ENCODE data around the gene TCF21.
"Not testable (repeated sequence)": the region's sequence is repeated elsewhere in the genome, so short reads cannot be mapped to it uniquely, and the experiment has no call there.

TCF21 gene

GRCh38 chr6:133890711-133891148 lies 1.8 kb downstream of the TCF21 start:
- DNase-seq = no peak

DNA sequence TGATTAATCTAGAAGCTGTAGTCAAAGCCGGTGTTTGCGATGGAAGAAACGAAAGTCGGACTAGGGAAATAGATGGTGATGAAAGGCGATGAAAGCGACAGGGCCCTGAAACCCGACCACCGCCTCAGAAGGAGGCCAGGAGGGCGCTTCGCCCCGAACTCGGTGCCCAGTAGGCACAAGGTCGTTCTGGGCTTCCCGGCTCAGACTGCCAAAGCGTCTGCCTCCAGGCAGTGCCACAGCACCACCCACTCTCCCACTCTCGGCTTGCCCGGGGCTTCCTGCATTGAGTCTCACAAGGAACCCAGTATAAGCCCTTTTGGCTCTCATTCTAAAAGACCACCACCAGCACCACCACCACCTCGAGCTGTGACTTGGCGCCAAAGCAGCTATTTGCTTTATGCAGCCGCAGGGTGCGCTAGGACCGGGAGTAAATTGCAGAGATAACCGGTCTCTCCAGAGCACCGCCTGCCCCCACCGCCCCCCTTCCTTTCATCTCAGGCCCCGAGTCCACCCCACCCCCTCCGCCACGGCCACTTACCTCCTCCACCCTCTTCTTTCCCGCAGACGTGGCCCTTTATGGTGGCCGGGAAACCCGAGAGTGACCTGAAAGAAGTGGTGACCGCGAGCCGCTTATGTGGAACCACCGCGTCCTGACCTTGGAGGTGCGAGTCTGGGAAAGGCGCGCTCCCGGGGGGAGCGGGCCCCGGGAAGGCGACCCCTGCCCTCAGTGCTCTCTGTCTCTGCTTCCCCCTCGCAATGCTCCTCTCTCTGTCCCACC lies 2.4 kb downstream of the TCF21 start:
- DNase-seq = no peak

DNA sequence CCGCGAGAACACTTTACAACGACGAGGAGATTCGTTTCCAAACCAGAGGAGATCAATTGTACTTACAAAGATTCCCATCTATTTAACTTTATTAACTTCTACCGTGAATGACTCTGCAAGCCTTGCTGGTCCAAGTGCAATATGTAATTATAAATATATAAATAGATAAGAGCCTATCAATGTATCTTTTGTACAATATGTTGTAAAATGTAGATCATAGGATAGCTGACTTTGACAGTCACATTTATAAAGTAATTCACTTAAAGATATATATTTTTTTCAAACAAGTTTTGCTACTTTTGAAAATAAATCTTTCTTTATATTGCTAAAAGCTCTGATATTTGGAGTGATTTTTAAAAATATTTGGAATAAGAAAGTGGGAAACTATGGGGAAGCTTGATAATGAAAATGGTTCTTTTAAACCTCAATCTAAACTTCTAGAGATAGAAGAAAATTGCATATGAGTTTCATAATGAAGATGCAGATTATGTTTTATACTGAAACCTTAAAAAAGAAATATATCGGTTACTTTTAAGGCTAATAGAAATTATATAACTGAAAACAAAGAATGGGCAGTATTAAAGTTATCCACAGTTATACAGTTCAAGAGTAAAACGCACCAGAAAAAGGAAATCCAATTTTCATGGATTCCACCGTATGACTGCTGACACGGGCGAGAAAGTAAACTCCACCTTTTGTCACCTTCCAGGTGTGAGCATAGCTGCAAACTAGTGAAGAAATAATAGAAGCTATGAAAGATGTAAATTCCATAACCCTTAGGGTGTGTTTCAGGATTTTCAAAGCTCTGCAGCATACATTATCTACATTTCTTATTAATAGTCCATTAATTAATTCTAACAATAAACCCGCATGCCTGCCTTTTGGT lies 3.3 kb downstream of the TCF21 start:
- DNase-seq = no peak

DNA sequence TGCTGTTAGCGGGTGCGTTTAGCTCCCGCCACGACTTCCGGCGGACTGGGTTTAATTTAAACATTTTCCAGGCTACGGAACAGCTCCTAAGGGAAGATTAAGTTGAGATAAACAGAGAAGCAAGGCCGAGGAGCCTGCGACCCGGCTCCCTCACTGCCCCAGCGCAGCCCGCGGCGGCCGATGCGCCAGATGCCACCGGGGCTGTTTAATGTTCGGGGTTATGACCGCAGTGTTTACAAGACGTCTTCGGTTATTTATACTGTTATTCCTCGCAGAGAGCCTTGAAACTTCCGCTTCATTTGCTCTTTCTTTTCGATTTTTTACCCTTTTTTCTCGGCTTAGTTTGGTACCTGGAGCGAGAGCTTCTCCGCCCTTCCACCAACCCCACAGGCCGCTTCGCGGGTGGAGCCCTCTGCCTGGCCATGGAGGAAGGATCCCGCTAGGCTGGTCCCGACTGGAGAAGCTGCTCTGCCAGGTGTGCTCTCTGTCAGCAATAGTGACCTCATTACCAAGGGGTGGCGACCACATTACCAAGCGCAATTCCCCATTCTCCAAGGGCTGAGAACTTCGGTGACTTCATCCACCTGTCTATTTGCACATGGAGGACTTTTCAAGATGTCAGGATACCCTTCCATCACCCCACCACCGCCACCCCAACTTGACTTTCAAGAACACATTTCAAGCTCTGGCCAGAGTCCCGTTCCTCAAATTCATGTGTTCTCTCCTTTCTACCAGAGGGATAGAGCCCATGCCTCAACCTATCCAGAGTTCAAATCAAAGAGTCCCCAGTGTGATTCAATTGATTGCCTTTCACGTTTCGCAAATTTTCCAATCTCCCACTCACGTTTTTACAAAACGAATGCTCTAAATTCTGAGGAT lies 4.1 kb downstream of the TCF21 start:
- no peak for DNase-seq

DNA sequence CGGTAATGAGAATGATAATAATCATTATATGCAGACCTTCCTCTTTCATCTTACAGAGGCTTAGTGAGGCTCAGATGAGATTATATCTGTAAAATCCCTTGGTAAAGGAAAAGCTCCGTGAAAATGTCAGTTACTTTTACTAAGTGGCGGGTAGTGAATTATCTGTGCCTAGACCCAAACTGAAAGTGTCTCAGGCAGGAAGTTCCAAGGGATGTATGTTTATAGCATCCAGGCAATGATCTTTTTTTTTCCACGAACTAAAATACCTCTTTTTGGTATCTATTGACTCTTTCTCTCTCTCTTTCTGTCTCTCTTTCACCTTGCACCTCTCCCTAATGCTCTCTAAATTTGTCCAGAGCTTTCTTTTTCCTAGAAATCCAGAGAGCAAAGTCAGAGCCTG lies 5.0 kb downstream of the TCF21 start:
- DNase-seq = no peak

GRCh38 chr6:133894369-133894768 lies 5.5 kb downstream of the TCF21 start:
- no peak for DNase-seq

DNA sequence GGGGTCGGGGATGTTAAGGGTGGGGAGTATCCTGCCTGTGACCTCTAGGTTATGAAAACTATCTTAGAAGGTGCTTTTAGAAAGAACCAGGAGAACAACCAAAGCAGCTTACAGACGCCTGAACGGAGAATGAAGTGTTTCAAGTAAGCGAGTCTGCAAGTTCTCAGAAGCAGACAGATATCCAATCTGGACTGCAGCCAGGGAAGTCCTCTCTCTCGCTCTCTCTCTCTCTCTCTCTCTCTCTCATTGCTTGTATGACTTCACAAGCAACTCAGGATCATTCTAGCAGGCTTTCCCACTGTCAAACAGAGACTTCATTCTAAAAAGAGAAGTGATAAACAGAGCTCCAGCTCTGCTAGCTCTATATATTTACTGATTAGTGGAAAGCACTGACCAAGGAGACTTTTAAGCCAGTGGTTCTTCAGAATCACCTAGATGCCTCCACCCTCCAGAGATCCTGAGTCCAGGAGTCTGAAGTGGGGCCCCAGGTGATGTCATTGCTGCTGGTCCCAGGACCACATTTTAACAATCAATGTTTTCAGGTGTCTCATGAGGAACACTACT lies 6.0 kb downstream of the TCF21 start:
- no peak for DNase-seq

DNA sequence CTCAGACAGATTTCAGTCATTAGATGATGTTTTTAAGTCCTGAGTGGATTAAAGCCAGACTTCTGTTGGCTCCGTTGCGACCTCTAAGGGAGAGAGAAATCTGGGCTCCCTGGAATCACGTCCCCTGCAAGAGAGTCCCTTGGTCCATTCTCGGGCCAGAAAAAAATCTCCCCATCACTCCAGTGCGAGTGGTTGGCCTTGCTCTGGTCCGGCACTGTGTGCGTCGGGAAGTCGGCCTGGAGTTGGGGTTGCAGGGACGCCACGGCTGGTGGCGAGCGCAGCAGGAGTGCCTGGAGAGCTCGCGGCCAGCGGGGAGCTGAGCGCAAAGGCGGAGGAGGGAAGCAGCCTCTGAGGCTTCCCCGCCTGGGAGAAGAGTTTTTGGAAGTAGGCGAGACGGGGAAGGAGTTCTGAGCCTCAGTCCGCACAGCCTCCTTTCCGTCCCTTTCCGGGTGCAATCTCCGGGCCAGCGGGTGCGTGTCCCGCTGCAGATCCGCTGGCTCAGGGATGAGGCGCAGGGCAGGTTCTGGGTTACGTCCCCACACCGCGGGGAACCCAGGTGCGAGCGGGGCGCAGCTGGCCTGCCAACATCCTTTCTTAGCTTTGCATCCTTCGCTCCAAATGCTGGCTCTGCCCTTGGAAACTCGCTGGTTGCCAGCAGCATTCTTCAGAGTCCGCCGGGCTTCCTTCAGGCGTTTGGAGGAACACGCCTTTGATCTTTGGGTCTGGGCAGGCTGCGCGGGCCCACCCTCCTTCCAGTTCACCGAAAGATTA lies 6.8 kb downstream of the TCF21 start:
- no peak for DNase-seq

GRCh38 chr6:133896344-133896721 lies 7.4 kb downstream of the TCF21 start:
- no peak for DNase-seq

DNA sequence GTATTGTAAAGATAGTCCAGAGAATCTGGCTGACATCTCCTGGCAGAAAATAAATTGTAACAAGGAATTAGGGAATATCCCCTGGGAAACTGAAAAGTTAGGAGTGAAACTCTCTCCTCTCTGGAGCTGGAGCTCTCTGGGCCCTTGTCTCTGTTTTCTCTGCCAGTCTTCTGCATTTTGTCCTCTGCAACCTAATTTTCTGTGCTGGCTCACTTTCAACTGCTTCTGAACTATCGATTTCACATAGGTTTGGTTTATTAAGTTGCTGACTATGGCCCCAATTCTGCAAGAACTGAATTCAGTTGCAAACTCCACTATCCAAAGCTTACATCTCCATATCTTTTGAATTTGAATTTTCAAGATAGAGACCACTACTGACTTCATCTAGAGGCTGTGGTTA lies 9.3 kb downstream of the TCF21 start:
- DNase-seq = no peak

- DNase-seq = no peak
Observed at GRCh38 chr6:133899556-133899955, 10.6 kb downstream of the TCF21 start.

DNA sequence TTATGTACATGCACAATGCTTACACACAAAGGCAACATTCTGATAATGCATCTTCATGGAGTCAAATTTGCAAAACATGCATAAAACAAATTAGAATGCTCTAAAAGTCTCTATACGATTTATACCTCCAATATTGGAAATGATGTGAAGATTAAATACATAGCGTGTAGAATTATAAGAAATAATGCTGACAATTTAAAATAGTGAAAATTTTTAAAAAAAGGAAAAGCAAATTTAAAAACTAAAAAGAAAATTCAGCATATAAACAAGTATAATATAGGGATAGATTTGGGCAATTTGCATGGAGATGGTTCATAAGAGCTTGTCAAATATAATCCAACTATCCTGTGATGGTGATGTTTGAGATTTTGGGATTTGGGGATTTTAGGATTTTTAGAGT lies 14.9 kb downstream of the TCF21 start:
- no peak for DNase-seq

- DNase-seq = no peak
Observed at GRCh38 chr6:133906050-133906449, 17.1 kb downstream of the TCF21 start.

GRCh38 chr6:133916650-133917151 lies 27.8 kb downstream of the TCF21 start:
- peak; percentile 48 to 63 for DNase-seq

DNA sequence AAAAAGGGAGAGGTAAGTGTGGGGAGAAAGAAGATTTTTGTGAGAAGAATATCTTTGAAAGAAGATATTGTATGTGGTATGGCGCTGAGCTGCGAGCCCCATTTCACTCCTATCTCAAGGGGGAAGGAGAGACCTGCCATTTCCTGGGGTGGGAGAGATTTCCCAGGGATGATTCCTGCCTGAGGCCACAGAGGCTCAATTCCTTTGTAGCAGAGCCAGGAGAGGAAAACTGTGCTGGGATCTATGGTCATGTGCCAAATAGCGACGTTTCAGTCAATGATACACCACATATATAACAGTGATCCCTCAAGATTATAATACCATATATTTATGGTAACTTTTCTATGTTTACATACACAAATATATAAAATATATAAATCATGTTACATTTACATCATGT lies 28.9 kb downstream of the TCF21 start:
- no peak for DNase-seq

GRCh38 chr6:133918208-133918930 lies 29.5 kb downstream of the TCF21 start:
- no peak for DNase-seq

DNA sequence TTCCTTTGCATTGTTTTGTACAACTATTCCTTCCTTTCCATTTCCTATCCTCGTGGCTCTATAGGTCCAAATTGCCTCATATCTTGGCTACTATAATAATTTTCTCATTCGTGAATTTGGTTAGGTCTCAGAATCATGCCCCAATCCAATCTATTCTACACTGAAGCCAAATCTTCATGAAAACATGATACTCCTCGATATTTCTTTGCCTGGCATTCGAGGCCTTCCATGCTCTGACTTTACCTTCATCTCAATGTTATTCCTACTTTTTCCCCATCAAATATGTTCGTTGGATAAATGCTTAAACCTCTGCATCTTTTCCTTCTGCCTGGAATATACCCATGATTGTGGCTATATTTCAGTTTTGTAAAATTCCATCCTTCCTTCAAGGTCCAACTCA lies 30.4 kb downstream of the TCF21 start:
- no peak for DNase-seq

- peak; percentile 7 to 72 for DNase-seq
Observed at GRCh38 chr6:133921249-133921859, 32.4 kb downstream of the TCF21 start.

- peak in 1 of 2 donors; percentile 69 for DNase-seq
Observed at GRCh38 chr6:133923938-133924593, 35.2 kb downstream of the TCF21 start.

- not testable (repeated sequence) for DNase-seq
Observed at GRCh38 chr6:133931221-133931620, 42.3 kb downstream of the TCF21 start.
